PC-3 (cell line): ENCODE measurements around the gene CREG2.

Experiments
- EZH2 ChIP-seq: fragments of 300-600 bp; sonication (generic); IDR thresholded peaks from one replicate; pipeline ENCODE4 v1.6.1; 2017; ENCODE audit warnings: antibody characterized with exemption, mild to moderate bottlenecking, low read length; ENCODE audit not compliant: unreplicated experiment
- EZH2phosphoT487 ChIP-seq: fragments of 300-600 bp; sonication (generic); IDR thresholded peaks from 2 replicates; pipeline ENCODE4 v1.6.1; 2018; ENCODE audit warnings: mild to moderate bottlenecking, antibody characterized with exemption, low read length, borderline replicate concordance
- TF ChIP-seq, protein P1 (sequence below): fragments of 300-600 bp; sonication (generic); conservative IDR thresholded peaks from 2 replicates; pipeline ENCODE4 v1.5.1; 2017; ENCODE audit warnings: antibody characterized with exemption, low read depth, mild to moderate bottlenecking, low read length

DNA sequence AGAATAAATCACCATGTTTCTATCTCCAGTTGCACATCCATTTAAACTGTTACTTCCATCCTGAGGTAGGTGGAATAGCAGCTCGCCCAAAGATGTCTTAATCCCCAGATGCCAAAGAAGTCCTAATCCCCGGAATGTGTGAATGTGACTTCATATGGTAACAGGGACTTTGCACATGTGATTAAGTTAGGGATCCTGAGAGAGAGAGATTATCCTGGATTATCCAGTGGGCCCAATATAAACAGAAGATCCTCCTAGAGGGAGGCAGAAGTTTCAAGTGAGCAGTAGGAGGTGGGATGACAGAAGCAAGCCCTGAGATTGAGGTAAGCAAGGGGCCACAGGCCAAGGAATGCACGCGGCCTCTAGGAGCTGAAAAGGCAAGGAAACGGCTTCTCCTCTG lies 19.8 kb downstream of the CREG2 start:
- TF ChIP-seq, protein P1, sequence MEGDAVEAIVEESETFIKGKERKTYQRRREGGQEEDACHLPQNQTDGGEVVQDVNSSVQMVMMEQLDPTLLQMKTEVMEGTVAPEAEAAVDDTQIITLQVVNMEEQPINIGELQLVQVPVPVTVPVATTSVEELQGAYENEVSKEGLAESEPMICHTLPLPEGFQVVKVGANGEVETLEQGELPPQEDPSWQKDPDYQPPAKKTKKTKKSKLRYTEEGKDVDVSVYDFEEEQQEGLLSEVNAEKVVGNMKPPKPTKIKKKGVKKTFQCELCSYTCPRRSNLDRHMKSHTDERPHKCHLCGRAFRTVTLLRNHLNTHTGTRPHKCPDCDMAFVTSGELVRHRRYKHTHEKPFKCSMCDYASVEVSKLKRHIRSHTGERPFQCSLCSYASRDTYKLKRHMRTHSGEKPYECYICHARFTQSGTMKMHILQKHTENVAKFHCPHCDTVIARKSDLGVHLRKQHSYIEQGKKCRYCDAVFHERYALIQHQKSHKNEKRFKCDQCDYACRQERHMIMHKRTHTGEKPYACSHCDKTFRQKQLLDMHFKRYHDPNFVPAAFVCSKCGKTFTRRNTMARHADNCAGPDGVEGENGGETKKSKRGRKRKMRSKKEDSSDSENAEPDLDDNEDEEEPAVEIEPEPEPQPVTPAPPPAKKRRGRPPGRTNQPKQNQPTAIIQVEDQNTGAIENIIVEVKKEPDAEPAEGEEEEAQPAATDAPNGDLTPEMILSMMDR, result no peak
- no peak for TF ChIP-seq EZH2phosphoT487
- TF ChIP-seq EZH2, result no peak
